Gastroesophageal sphincter (tissue), 3 donors: ENCODE results near the gene CNOT3.

Experiments used
- CTCF ChIP-seq, 4 experiments: fragments of 200-600 bp in 2 of 4; fragments of 450-650 bp in 2 of 4; sonication (generic) in 1 of 4; IDR thresholded peaks; one replicate each; pipeline ENCODE4 v1.5.1; 2017 to 2019; ENCODE audit warnings: antibody characterized with exemption in 4 of 4, mild to moderate bottlenecking in 2 of 4, moderate library complexity in 2 of 4
- POLR2A ChIP-seq, 2 donors: fragments of 450-650 bp; IDR thresholded peaks; one replicate each; pipeline ENCODE4 v1.6.1; 2017; ENCODE audit warnings: antibody characterized with exemption in 2 of 2, mild to moderate bottlenecking in 2 of 2, moderate library complexity in 1 of 2

- TF ChIP-seq POLR2A (IDR thresholded peaks at IDR 0.05), result peak in 1 of 2 donors; percentile 37
- peak in 3 of 4 experiments; percentile 54 to 60 (median 60) for TF ChIP-seq CTCF (IDR thresholded peaks at IDR 0.05)
These were observed 51.7 kb downstream of the CNOT3 start, which contains the start of gene MBOAT7 for GRCh38 chr19:54189145-54189734.
